NCI-H524 (cell line): ENCODE results near the gene SF3A1.
A peak's percentile ranks its signal among the peaks of the same experiment; 100 is the strongest.
"Not testable (repeated sequence)": the region's sequence is repeated elsewhere in the genome, so short reads cannot be mapped to it uniquely, and the experiment has no call there.

ENCODE experiments used
- DNase-seq, 2 experiments: peaks; one replicate each; lab custom pipeline; 2025; lab: John Stamatoyannopoulos, UW

SF3A1 gene

GRCh38 chr22:30351226-30351625, 5.5 kb downstream of the SF3A1 start:
- no peak for DNase-seq

- no peak for DNase-seq
Observed at GRCh38 chr22:30348809-30349208, 7.9 kb downstream of the SF3A1 start.

GRCh38 chr22:30348404-30348803, 8.3 kb downstream of the SF3A1 start:
- no peak for DNase-seq

- DNase-seq = no peak
Observed at GRCh38 chr22:30347255-30347892, 9.3 kb downstream of the SF3A1 start.

- no peak for DNase-seq
Observed at GRCh38 chr22:30344447-30345200, 12.1 kb downstream of the SF3A1 start.

GRCh38 chr22:30340911-30341685, 15.6 kb downstream of the SF3A1 start:
- DNase-seq = peak in 1 of 2 experiments; percentile 53

- DNase-seq = no peak
Observed at GRCh38 chr22:30338802-30339201, 17.9 kb downstream of the SF3A1 start.

GRCh38 chr22:30338341-30338740, 18.4 kb downstream of the SF3A1 start:
- DNase-seq = not testable (repeated sequence)

GRCh38 chr22:30337461-30337778, 19.3 kb downstream of the SF3A1 start:
- no peak for DNase-seq

GRCh38 chr22:30336752-30337460, 19.8 kb downstream of the SF3A1 start:
- DNase-seq = no peak

- no peak for DNase-seq
Observed at GRCh38 chr22:30335236-30335635, 21.5 kb downstream of the SF3A1 start.

GRCh38 chr22:30334646-30335045, 22.0 kb downstream of the SF3A1 start:
- no peak for DNase-seq

- no peak for DNase-seq
Observed at GRCh38 chr22:30333707-30334087, 23.0 kb downstream of the SF3A1 start.

GRCh38 chr22:30332994-30333706, 23.5 kb downstream of the SF3A1 start:
- no peak for DNase-seq

- DNase-seq = no peak
Observed at GRCh38 chr22:30332551-30332950, 24.1 kb downstream of the SF3A1 start.

- no peak for DNase-seq
Observed at GRCh38 chr22:30328466-30329049, 28.1 kb downstream of the SF3A1 start.

- DNase-seq = no peak
Observed at GRCh38 chr22:30327864-30328345, 28.8 kb downstream of the SF3A1 start.

- DNase-seq = peak; percentile 79 to 93
Observed at GRCh38 chr22:30326706-30327362, 29.9 kb downstream of the SF3A1 start, which contains the start of gene TBC1D10A. TSS of gene TBC1D10A (minus strand) at chr22:30326941. CDS start at chr22:30326881, 60 bp downstream.

GRCh38 chr22:30326255-30326705, 30.4 kb downstream of the SF3A1 start:
- DNase-seq = no peak

- no peak for DNase-seq
Observed at GRCh38 chr22:30325724-30326254, 30.9 kb downstream of the SF3A1 start.
